Uterus (tissue), 2 donors: ENCODE results near the gene AKAP1.

Experiments
- POLR2A ChIP-seq, 2 donors: fragments of 450-650 bp; IDR thresholded peaks; one replicate each; pipeline ENCODE4 v1.6.1; 2016; ENCODE audit warnings: antibody characterized with exemption in 2 of 2, mild to moderate bottlenecking in 1 of 2, moderate library complexity in 1 of 2
- TF ChIP-seq, protein P1 (sequence below), 4 experiments: fragments of 200-600 bp in 2 of 4; fragments of 450-650 bp in 2 of 4; sonication (generic) in 2 of 4; IDR thresholded peaks; one replicate each; pipeline ENCODE4 v1.5.1; 2016 to 2019; ENCODE audit warnings: antibody characterized with exemption in 4 of 4, mild to moderate bottlenecking in 2 of 4, moderate library complexity in 1 of 4

DNA sequence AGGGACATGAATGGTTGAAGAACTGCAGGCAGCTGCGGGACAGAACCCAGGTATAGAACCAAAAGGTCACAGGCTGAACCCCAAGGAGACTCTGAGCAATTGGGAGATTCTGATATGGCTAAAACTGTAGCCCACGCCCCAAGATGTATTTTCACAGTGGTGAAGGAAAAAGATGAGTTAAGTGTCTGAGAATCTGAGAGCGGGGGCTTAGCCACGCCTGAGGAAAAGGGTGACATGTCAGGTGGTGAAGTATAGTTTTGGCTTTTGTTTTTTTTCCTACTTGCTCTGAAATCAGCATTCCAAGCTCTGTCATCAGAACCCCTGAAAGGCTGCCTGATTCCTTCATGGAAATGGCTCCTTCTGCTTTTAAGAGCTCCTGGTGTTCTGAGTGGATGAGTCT, 73.3 kb downstream of the AKAP1 start:
- TF ChIP-seq, protein P1, sequence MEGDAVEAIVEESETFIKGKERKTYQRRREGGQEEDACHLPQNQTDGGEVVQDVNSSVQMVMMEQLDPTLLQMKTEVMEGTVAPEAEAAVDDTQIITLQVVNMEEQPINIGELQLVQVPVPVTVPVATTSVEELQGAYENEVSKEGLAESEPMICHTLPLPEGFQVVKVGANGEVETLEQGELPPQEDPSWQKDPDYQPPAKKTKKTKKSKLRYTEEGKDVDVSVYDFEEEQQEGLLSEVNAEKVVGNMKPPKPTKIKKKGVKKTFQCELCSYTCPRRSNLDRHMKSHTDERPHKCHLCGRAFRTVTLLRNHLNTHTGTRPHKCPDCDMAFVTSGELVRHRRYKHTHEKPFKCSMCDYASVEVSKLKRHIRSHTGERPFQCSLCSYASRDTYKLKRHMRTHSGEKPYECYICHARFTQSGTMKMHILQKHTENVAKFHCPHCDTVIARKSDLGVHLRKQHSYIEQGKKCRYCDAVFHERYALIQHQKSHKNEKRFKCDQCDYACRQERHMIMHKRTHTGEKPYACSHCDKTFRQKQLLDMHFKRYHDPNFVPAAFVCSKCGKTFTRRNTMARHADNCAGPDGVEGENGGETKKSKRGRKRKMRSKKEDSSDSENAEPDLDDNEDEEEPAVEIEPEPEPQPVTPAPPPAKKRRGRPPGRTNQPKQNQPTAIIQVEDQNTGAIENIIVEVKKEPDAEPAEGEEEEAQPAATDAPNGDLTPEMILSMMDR (IDR thresholded peaks at IDR 0.05) = no peak
- no peak for TF ChIP-seq POLR2A (IDR thresholded peaks at IDR 0.05)
